Left renal cortex interstitium (tissue), 4 donors: Measurements from ENCODE around the gene LEP. TPM values are rescaled to one million over a fixed set of nuclear protein-coding genes. Genes with fewer than 3 reads are reported as not detected.

Source experiments
- DNase-seq, 4 donors: peaks; one replicate each; pipeline ENCODE4 v3.0.0-alpha.2; 2013; ENCODE audit warnings: low read depth in 4 of 4, low spot score in 2 of 4, missing footprints in 1 of 4
- polyA plus RNA-seq, 4 donors: library from polyadenylated mRNA; unstranded; fragments of 120-200 nt; gene quantifications; one replicate each; pipeline ENCODE4 v1.2.1, GENCODE V29; 2013; ENCODE audit not compliant: insufficient read length in 4 of 4

LEP gene
- polyA plus RNA-seq: under 1 TPM; 0.17 to 0.37 (median 0.30) TPM

DNA sequence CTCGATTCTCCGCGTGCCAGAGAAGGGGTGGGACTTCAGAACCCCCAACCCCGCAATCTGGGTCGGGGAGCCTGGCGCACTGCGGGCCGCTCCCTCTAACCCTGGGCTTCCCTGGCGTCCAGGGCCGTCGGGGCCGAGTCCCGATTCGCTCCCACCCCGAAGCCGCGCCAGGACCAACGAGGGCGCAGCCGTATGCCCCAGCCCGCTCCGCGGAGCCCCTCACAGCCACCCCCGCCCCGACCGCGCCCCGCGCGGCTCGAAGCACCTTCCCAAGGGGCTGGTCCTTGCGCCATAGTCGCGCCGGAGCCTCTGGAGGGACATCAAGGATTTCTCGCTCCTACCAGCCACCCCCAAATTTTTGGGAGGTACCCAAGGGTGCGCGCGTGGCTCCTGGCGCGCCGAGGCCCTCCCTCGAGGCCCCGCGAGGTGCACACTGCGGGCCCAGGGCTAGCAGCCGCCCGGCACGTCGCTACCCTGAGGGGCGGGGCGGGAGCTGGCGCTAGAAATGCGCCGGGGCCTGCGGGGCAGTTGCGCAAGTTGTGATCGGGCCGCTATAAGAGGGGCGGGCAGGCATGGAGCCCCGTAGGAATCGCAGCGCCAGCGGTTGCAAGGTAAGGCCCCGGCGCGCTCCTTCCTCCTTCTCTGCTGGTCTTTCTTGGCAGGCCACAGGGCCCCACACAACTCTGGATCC is at the start of gene LEP:
Gene LEP (plus strand): TSS at position 583 of the 691 bp plus-strand sequence. CDS start 10,741 bp downstream, outside the sequence.
- DNase-seq: no peak

- no peak for DNase-seq
These were observed 48.5 kb upstream of the LEP start for GRCh38 chr7:128192497-128193142.

DNA sequence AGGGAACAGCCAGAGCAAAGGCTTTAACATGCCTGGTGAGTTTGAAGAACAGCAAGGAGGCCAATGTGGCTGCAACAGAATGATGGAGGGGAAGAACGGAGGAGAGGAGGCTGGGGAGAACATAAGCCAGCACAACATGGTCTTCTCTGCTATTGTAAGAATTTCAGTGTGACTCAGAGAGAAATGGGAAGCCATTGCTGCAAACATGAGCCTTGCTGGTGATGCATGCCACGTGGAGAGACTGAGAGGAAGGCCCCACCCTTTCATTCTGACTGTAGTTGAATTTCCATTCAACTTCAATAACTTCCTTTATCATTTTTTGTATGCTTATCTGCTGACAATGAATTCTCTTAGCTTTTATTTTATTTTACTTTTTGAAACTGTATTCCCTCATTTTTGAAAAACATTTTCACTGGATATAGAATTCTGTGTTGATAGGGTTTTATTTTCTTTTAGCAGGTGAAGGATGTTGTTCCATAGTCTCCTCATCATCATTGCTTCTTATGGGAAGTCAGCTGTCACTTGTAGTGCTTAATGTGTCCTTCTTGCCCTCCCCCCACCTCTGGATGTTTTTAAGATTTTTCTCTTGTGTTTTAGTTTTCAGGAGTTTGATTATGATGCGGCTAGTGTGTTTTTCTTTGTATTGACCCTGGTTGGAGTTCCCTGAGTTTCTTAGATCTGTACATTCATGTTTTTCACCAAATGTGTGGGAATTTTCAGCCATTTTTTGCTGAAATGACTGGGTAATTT is 46.4 kb upstream of the LEP start:
- DNase-seq: no peak

DNA sequence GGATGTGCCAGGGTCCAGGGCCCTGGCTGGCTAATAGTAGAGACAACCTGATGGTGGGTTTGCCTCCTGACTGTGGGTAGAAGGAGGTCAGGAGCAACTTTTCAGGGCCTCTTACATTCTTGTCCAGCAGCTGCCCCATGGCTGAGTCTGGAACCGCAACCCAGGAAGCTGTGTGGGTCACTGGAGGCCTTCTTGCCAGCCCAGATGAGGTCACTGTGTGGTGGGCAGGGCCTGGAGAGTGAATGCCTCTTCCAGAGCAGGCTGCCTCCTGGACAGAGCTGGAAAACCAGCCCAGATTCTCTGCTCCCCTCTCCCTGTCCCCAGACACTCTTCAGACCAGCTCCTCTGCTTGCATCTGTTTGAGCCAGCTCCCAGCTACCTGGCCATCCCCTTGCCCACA is 43.5 kb upstream of the LEP start:
- no peak for DNase-seq

GRCh38 chr7:128197989-128198580 is 43.0 kb upstream of the LEP start:
- no peak for DNase-seq

DNA sequence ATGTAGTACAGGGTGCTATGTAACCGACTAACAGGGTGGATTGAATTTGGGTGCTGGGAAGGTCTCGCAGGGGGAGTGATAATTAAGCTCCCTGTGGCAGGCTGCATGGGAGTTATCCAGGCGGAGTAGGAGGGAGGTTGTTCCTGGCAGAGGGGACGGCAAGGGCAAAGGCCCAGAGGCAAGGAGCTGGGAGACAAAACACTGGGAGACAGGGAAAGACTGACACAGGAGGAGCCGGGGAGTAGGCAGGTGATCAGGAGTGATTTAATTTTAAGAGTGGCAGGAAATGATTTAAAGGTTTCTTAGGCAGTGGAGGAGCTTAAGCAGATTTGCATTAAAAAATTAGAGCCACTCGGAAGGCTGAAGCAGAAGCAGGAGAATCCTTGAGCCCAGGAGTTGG is 40.7 kb upstream of the LEP start:
- no peak for DNase-seq

GRCh38 chr7:128201067-128201689 is 39.9 kb upstream of the LEP start:
- DNase-seq: no peak

- no peak for DNase-seq
These were observed 39.4 kb upstream of the LEP start for GRCh38 chr7:128201690-128202085.

DNA sequence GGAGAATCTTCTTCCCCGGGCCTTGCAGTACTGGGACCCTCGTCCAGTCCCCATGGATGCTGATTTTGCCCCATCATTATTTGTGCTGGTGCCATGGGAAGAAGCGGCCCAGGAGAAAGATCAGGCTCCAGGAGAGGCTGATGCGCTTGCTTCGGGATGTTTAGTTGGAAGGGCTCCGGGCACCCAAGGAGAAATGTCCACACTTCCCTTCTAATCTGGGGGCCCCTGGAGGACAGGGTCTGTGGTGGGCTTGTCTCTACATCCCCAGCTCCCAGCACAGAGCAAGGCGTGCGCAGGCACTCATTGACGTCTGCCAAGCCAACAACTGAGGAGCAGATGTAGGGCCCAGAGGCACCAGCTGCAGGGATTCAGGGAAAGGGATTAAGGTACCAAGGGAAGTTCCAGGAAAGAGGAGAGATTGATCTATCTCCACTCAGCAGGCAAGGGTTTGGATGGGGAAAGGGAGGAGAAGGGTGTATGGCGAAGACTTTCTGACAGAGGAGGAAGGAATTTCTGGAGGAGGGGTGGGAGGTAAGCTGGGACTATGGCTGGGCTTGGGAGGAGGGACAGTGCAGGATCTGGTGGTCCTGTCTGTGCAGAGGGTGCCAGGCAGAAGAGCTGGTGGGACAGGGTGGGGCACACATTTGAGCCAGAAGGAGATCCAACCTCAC is 38.7 kb upstream of the LEP start:
- DNase-seq: no peak

DNA sequence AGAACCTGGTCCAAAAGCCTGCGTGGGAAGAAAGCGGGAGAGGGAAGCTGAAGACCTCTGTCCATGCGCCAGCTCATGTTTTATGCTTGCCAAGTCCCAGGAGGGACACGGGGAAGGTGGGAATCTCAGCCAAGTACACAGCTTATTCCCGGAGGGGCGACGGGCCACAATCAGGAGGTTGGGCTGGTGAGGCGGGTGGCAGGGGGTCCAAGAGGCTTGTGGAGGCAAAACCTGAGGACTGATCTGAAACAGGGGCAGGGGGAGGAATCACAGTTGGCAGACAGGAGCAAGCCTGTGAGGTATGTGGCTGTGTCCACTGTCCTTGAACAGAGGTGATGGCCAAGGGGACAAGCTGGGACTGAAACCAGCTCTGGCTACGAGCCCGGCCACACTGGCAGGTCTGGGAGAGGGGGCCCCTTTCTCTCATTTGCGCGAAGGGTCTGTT is 38.0 kb upstream of the LEP start:
- no peak for DNase-seq

GRCh38 chr7:128203710-128204214 is 37.3 kb upstream of the LEP start:
- no peak for DNase-seq

GRCh38 chr7:128204455-128204854 is 36.6 kb upstream of the LEP start:
- DNase-seq: no peak

DNA sequence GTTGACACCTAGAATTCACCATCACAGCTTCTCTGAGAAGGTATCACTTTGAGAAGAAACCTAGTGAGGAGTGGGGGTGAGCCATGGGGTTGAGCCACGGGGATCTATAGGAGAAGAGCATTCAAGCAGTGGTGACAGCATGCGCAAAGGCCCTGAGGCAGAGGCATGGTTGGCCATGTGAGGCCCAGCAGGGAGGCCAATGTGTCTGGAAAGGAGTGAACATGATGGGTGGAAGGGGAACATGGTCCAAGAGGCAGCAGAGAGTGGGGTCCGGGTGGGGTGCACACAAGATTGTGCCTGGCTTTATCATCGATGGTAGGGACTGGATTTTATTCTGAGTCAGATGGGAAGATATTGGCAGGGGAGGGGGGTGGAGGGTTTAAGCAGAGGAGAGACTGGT is 36.0 kb upstream of the LEP start:
- no peak for DNase-seq

GRCh38 chr7:128206017-128206746 is 34.9 kb upstream of the LEP start:
- DNase-seq: no peak

GRCh38 chr7:128206747-128207500 is 34.2 kb upstream of the LEP start:
- DNase-seq: no peak

GRCh38 chr7:128207609-128208008 is 33.5 kb upstream of the LEP start:
- DNase-seq: no peak

DNA sequence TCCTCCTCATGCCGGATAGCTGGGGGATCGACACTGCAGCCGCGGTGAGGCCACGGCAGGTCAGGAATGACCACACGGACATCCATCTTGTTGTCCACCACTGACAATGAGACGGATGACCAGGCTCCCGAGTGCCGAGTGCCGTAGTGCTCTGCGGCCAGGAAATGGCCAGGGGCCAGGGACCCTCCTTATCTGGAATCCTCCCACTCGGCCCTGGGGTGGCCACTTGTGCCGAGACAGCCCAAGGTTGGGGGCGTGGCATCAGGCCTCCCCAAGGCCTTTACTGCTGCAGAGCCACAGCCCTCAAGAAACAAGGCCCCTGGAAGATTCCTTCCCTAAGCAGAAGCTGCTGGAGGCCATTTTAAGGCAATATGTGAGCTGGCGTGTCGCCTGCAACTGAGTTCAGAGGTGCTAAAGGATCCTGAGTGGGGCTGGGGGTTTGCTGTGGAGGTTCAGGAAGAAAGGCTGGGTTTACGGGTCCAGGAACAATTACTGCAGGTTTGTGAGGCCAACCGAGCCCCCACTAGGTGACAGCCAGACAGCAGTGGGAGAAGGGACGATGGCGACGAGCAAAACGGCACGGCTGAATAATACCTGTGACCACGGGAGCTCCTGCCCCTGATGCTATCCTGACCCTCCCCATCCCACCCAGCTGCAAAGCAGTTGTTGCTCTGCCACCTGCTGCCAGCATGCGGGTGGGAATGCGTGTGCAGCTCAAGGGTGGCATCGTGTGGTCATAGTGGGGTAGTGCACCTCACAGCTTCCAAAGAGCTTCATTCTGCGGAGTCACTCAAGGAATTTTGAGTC is 31.6 kb upstream of the LEP start:
- peak; percentile 37 to 70 (median 51) for DNase-seq

- DNase-seq: no peak
These were observed 31.1 kb upstream of the LEP start for GRCh38 chr7:128210036-128210347.
